GM12801 (cell line): ENCODE results near the gene AP4E1.

ENCODE experiments used
- CTCF ChIP-seq: IDR thresholded peaks from one replicate; pipeline ENCODE4 v1.5.1; 2011; ENCODE audit warnings: control low read depth; ENCODE audit not compliant: insufficient read length; ENCODE audit errors: extremely low read depth

The AP4E1 gene

GRCh38 chr15:50911001-50911400 lies 2.5 kb downstream of the AP4E1 start:
- no peak for TF ChIP-seq CTCF

- no peak for TF ChIP-seq CTCF
Measured at GRCh38 chr15:50911621-50912020, 3.1 kb downstream of the AP4E1 start.

GRCh38 chr15:50916400-50916799 lies 7.9 kb downstream of the AP4E1 start:
- TF ChIP-seq CTCF, result no peak

- TF ChIP-seq CTCF, result no peak
Measured at GRCh38 chr15:50925281-50925680, 16.8 kb downstream of the AP4E1 start.

- no peak for TF ChIP-seq CTCF
Measured at GRCh38 chr15:50929062-50929461, 20.6 kb downstream of the AP4E1 start.

GRCh38 chr15:50930792-50931191 lies 22.3 kb downstream of the AP4E1 start:
- no peak for TF ChIP-seq CTCF

GRCh38 chr15:50933341-50933740 lies 24.9 kb downstream of the AP4E1 start:
- TF ChIP-seq CTCF, result no peak

GRCh38 chr15:50938525-50938924 lies 30.0 kb downstream of the AP4E1 start:
- TF ChIP-seq CTCF, result no peak
